Measurements from ENCODE around the gene MPPED1. TPM values are rescaled to one million over a fixed set of nuclear protein-coding genes. Genes with fewer than 3 reads are reported as not detected.

The MPPED1 gene
- total and polyA plus RNA-seq, 12 donors, result 0.01 TPM; not detected in 11

- Histone ChIP-seq H3K36me3 (peaks cover 0 to 4% (median 0%) of the 10 kb centered on the region in 9 donors), H3K27me3 (peaks cover 0 to 10% (median 0%) of the 10 kb centered on the region in 7 donors), H3K4me1 (no peaks in the 10 kb centered on the region), H3K27ac (no peak overlapping the region), H3K4me3 (no peak overlapping the region), H3K9me3 (peaks cover 0 to 7% (median 0%) of the 10 kb centered on the region in 11 donors)
- ATAC-seq (peak in 1 of 8 donors; percentile 17), DNase-seq (no peak)
- intact Hi-C loops (cut with DNase I), result no loop called here
- 63 to 65% methylated on average over 18 of the region's 18 CpGs for WGBS, 2 donors
- TF ChIP-seq CTCF (IDR thresholded peaks at IDR 0.05), result no peak
Observed at GRCh38 chr22:43541462-43542407, 129.9 kb downstream of the MPPED1 start.

GRCh38 chr22:43542681-43543521 lies 131.1 kb downstream of the MPPED1 start:
- intact Hi-C loops (cut with DNase I), result no loop called here
- ATAC-seq, result no peak
- DNase-seq, result no peak
- no peak for TF ChIP-seq CTCF (IDR thresholded peaks at IDR 0.05)
- Histone ChIP-seq H3K36me3 (no peaks in the 10 kb centered on the region), H3K9me3 (no peaks in the 10 kb centered on the region), H3K4me3 (no peak overlapping the region), H3K27ac (no peak overlapping the region), H3K4me1 (no peaks in the 10 kb centered on the region), H3K27me3 (peaks cover 0 to 10% (median 0%) of the 10 kb centered on the region in 7 donors)
- WGBS, 2 donors, result 88 to 90% methylated on average over 23 of the region's 23 CpGs

GRCh38 chr22:43543522-43544288 lies 131.9 kb downstream of the MPPED1 start:
- DNase-seq (no peak), ATAC-seq (no peak)
- 78 to 81% methylated on average over 12 of the region's 12 CpGs for WGBS, 2 donors
- intact Hi-C loops (cut with DNase I), result no loop called here
- Histone ChIP-seq H3K27ac (no peak overlapping the region), H3K9me3 (no peaks in the 10 kb centered on the region), H3K4me3 (no peak overlapping the region), H3K36me3 (no peaks in the 10 kb centered on the region), H3K27me3 (peaks cover 0 to 10% (median 0%) of the 10 kb centered on the region in 7 donors), H3K4me1 (no peaks in the 10 kb centered on the region)
- TF ChIP-seq CTCF (IDR thresholded peaks at IDR 0.05), result no peak

GRCh38 chr22:43544289-43544673 lies 132.5 kb downstream of the MPPED1 start:
- peaks cover 0 to 10% (median 0%) of the 10 kb centered on the region in 7 donors for H3K27me3 ChIP-seq
- 69% methylated on average over 4 of the region's 4 CpGs for WGBS, 2 donors
- ATAC-seq (no peak), DNase-seq (no peak)
- no peak overlapping the region for H3K27ac ChIP-seq
- TF ChIP-seq CTCF (IDR thresholded peaks at IDR 0.05), result no peak
- no peaks in the 10 kb centered on the region for H3K9me3 ChIP-seq
- intact Hi-C loops (cut with DNase I), result no loop called here
- no peak overlapping the region for H3K4me3 ChIP-seq
- H3K4me1 ChIP-seq, result no peaks in the 10 kb centered on the region
- H3K36me3 ChIP-seq, result no peaks in the 10 kb centered on the region

Data from heart right ventricle (tissue), 16 donors.